Middle frontal gyrus (tissue), 1 donor: ENCODE results near the gene RAB20.
"Not testable (repeated sequence)": the region's sequence is repeated elsewhere in the genome, so short reads cannot be mapped to it uniquely, and the experiment has no call there.

Experiments
- DNase-seq: peaks from one replicate; pipeline ENCODE4 v3.0.0-alpha.2; 2015; ENCODE audit warnings: low spot score; ENCODE audit errors: extremely low spot score

The RAB20 gene

GRCh38 chr13:110575322-110576069 is 14.0 kb upstream of the RAB20 start:
- no peak for DNase-seq

- DNase-seq, result no peak
These were observed 12.6 kb upstream of the RAB20 start for GRCh38 chr13:110574161-110574560.

- no peak for DNase-seq
These were observed 11.2 kb upstream of the RAB20 start for GRCh38 chr13:110572778-110573118.

GRCh38 chr13:110571896-110572777 is 10.6 kb upstream of the RAB20 start:
- DNase-seq, result no peak

GRCh38 chr13:110570886-110571285 is 9.4 kb upstream of the RAB20 start:
- DNase-seq, result no peak

- not testable (repeated sequence) for DNase-seq
These were observed 8.4 kb upstream of the RAB20 start for GRCh38 chr13:110569962-110570361.

GRCh38 chr13:110568612-110569011 is 7.1 kb upstream of the RAB20 start:
- no peak for DNase-seq

- DNase-seq, result no peak
These were observed 4.6 kb upstream of the RAB20 start for GRCh38 chr13:110566171-110566570.

- no peak for DNase-seq
These were observed 3.8 kb upstream of the RAB20 start for GRCh38 chr13:110565296-110565695.

- DNase-seq, result no peak
These were observed 3.0 kb upstream of the RAB20 start for GRCh38 chr13:110564472-110564985.

GRCh38 chr13:110563463-110563774 is 1.9 kb upstream of the RAB20 start:
- no peak for DNase-seq

GRCh38 chr13:110562696-110563462 is 1.4 kb upstream of the RAB20 start:
- DNase-seq, result no peak

GRCh38 chr13:110562036-110562597 is 595 bp upstream of the RAB20 start:
- no peak for DNase-seq

GRCh38 chr13:110560601-110561343 is 750 bp downstream of the RAB20 start:
- DNase-seq, result no peak

GRCh38 chr13:110559986-110560385 is 1.5 kb downstream of the RAB20 start:
- no peak for DNase-seq

- DNase-seq, result no peak
These were observed 2.0 kb downstream of the RAB20 start for GRCh38 chr13:110559429-110559943.

GRCh38 chr13:110557610-110558305 is 3.8 kb downstream of the RAB20 start:
- no peak for DNase-seq

GRCh38 chr13:110557082-110557481 is 4.4 kb downstream of the RAB20 start:
- no peak for DNase-seq

- no peak for DNase-seq
These were observed 5.3 kb downstream of the RAB20 start for GRCh38 chr13:110556224-110556606.
